NK-92 (cell line): Measurements from ENCODE around the gene KANK3.

Experiments used
- DNase-seq: peaks from one replicate; lab custom pipeline; 2025; ENCODE audit not compliant: unreplicated experiment; lab: John Stamatoyannopoulos, UW

KANK3 gene

DNA sequence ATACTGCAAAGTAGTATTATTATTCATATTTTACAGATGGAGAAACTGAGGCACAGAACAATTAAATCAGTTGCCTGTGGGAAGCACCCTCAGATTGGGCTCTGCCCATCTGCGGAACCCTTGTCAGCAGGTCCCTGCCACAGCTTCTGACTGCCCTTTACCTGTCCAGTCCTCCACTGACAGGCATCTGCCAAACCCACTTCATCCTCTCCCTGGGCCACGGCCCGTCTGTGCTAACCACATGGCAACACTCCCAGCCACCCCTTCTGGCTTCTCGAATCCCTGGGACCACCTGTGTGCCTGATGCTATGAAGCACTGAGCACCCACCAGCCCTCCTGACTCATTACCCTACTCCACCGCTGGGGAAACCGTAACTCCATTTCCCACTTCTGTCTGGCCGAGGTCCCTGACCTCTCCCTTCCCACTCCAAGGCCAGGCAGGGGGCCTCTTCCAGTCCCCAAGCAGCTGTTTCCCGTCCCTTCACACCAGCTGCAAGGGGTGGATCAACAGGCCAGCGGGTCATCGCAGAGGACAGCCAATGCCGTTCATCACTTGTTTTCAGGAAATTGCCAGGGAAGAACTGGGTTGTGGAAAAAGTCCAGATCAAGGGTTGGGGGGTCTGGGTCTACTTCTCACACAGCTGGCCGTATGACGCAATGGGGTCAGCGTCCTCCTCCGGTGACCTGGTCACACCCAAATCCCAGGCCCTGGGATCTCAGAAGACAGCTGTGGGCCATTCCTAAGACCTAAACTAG, 2.5 kb downstream of the KANK3 start:
- no peak for DNase-seq

DNA sequence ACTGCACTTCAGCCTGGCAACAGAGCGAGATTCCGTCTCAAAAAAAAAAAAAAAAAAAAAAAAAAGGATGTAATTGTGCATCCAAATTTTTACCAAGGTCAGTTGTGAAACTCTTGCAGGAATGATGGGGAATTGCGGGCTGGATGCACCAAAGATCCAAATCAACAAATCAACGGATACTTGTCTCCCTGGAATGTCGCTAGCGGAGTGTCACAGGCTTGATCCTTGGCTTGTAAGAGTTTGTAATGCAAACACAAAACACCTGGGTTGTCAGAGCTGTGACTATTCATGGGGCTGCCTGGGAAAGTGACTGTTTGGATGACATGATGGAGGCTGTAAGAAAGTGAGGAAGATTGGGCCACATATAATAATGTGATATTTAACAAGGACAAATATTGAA, 4.2 kb downstream of the KANK3 start:
- DNase-seq: no peak

DNA sequence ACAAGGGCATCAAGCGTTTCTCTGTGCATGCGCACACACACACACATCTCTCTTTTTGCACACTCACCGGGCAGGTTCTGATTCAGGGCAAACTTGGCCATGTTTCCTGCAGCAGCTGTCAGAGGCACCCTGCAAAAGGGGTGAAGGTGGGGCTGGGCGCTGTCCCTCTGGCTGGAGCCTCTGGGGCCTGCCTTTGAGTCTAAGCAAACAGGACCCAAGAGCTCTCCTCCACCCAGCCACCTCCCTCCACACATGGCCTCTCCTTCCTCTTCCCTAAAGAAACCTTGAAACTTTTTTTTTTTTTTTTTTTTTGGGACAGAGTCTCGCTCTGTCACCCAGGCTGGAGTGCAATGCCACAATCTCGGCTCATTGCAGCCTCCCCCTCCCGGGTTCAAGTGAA, 5.3 kb downstream of the KANK3 start:
- DNase-seq: no peak

DNA sequence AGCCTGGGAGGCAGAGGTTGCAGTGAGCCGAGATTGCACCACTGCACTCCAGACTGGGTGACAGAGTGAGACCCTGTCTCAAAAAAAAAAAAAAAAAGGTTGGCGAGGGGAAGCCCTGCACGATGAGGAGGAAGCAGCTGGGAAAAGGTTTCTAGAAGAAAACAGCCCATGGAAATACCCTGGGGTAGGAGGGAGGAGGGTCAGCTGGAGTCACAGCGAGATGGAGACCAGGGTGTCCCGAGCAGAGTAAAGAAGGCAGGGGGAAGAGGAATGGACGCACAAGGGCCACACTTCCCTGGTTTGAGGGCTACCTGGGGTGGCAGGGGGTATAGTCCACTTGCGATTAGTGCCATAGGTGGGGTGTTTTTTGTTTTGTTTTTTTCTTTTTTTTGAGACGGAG, 6.4 kb downstream of the KANK3 start:
- DNase-seq: no peak

DNA sequence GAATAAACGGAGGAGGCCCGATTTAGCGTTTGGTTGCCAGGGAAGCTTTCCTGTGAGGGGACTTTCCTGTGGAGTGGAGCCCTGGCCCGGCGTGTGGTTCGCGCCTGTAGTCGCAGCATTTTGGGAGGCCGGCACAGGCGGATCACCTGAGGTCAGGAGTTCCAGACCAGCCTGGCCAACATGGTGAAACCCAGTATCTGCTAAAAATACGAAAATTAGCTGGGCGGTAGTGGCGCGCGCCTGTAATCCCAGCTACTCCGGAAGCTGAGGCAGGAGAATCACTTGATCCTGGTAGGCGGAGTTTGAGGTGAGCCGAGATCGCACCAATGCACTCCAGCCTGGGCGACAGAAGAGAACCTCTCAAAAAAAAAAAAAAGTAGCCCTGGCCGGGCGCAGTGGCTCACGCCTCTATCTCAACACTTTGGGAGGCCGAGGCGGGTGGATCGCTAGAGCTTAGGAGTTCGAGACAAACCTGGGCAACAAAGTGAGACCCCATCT, 6.9 kb downstream of the KANK3 start:
- no peak for DNase-seq

DNA sequence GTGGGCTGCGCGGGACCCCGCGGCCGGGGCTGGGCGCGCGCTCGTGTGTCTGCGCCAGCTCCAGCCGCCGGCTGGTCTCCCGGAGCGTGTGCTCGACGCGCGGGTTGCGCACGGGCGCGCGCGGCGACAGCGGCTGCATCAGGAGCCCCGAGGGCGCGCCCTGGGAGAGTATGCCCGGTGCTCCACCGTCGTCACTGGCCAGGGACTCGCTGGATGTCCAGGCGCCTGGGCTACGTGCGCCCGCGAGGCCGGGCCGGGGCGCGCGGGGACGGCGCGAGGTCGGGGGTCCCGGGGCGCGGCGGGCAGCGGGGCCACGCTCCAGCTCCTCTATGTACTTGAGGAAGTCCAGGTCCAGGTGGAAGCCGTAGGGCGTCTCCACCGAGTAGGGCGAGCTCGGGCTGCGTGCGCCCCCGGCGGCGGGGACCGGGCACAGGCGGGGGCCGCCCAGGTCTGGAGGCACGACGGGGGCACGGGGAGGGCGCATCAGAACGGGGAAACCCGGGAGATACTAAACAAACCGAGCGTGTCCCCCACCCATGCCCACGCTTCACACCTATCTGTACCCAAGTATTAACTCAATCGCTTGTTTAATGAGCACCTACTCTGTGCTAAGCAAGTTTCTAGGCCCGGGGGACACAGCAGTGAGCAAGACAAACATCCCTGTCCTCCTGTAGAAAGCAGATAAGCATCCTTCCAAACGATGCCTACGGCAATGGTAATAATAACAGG, 7.6 kb downstream of the KANK3 start:
- no peak for DNase-seq

DNA sequence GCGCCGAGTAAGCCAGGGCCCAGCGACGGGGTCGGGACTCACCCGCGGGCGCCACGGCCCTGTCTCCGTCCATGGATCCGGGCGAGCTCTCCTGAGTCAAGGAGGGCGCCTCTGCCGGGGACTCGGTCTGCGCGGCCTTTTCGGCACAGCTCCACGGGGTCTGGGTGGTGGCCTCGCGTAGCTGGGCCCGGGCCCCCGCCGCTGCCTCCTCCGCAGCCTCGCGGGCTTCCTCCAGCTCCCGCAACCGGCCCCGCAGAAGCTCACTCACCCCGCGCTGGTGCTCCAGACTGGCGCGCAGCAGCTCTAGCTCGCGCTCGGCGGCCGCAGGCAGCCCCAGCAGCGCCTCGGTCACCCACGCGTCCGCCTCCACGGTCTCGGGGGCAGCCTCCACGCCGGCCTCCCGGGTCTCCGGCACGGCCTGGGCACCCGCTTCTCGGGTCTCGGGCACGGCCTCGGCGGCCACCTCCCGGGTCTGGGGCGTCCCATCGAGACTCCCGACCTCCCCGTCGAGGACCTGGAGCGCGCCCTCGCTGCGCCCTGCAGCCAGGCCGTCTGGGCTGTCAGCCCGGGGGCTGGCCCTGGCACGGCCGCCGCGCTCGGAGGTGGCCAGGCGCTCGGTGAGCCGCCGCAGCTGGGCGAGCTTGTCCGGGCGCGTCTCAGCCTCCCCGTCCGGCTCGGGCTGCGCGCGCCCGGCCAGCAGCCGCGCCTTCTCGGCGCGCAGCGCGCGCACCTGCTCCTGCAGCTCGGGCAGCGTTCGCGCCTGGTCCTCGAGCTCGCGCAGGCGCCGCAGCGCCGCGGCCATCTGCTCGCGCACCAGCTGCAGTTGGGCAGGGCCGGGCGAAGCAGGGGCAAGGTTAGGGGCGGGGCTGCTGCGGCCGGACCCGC, 8.4 kb downstream of the KANK3 start:
- no peak for DNase-seq

DNA sequence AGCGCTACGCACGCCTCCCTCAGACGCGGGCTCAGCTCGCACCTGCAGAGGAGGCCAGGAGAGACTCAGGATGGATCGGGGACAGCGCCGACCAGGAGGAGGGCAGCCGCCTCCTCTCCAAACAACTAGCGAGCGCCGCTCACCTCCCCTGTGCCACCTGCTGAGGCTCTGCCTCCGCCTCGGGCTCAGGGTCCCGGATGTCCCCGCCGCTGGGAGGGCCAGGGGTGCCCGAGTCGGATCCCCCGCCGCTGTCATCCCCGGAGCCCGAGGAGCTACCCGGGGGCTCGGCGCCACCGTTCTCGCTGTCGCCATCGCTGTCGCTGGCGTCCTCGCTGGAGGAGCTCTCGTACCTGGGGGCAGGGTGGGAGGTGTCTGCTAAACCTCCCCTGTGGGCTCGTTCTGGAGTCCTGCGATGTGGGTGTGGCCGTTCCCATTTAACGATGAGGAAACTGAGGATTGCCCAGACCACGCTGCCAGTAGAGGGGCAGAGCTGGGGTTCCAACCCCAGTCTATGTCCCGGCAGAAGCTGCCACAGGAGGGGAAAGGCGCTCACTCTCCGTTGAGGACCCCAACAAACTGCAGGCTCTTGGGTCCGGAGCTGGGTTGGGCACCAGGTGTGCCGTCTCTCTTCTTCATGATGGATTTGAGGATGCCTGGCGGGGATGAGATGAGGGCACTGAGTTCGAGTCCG, 9.2 kb downstream of the KANK3 start:
- no peak for DNase-seq

DNA sequence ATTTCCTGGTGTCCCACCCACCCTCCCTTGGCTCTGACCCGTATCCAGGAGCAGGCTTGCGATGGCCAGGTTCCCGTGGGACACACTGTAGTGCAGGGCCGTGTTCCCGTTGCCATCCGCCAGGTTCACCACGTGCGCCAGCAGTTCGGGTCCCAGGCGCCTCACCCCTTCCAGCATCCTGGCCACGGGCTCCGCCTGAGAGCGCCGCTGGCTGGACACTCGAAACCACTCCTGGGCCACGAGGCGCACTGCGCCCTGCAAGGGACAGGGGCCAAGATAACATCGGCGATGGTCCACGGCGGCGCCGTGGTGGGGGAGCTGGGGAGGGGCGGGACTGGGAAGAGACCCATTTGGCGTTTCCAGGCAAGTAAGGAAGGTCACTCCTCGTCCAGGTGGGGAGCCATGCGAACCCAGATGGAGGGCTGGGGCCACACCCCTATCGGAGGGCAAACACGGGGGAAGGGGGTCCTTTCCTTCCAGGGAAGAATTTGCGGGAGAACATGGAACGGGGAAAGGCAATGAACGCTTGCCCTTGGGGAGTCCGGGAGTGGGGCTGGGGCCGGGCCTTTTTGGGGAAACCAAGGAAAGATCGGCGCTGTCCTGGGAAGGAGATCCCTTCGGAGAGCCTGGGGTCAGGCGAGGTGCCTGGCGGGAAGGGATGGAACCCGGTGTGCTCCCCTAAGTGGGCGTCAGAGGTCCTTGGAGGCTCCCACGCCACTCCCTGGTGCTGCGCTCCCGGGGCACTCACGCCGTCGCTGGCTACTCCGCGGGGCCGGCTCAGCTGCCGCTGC, 9.9 kb downstream of the KANK3 start:
- DNase-seq: no peak

DNA sequence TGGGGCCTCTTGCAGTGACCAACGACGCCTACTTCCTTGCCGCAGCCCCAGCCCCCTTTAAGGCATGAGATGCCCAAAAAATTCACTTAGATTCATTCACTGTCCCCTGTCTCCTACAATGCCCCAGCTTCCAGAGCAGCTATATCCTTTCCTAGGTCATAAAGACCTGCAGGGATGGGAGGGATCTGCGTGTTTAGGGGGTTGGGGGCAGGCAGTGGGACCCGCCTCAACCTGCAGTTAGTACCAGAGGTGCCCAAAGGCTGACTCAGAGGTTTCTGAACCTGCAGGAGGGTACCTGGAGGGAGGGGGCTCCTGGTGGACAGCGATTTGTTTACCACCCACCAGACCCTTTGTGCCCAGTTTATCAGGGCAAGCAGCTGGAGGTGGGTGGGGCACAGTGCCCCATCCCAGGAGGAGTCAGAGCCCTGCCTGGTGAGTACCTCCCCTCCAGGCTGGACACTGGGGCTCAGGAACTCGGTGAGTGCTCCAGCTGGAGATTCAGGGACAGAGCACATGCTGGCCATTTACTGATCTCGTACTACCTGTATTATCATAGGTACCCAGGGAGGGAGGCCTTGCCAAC, 11.7 kb downstream of the KANK3 start:
- no peak for DNase-seq

DNA sequence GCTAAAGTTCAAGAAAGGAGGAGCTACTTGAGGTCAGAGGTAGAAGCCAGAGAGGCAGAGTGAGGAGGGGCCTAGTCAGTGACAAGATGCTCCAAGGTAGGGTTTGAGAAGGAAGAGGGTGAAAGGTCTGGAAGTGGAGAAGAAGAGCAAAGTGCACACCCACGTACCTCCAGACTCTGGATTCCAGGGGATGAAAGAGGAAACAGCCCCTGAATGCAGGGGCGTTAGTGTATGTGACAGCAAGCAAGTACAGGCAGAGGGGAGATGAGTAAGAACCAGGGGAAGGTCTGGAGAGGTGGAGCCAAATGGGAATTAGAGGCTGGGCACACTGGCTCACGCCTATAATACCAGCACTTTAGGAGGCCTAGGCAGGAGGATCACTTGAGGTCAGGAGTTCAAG, 13.1 kb downstream of the KANK3 start:
- no peak for DNase-seq

DNA sequence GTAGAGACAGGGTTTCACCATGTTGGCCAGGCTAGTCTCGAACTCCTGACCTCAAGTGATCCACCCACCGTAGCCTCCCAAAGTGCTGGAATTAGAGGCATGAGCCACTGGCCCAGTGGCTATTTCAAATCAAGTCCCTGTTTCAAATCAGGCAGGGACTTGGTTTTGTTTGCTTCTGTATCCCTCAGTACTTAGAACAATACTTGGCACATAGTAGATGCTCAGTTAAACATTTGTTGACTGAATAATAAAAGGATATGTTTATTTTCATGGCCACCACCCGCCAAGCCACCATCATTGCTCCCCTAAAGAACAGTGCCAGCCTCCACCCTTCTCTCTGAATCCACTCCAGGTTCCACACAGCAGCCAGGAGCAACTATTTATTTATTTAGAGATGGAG, 17.6 kb downstream of the KANK3 start:
- DNase-seq: no peak

DNA sequence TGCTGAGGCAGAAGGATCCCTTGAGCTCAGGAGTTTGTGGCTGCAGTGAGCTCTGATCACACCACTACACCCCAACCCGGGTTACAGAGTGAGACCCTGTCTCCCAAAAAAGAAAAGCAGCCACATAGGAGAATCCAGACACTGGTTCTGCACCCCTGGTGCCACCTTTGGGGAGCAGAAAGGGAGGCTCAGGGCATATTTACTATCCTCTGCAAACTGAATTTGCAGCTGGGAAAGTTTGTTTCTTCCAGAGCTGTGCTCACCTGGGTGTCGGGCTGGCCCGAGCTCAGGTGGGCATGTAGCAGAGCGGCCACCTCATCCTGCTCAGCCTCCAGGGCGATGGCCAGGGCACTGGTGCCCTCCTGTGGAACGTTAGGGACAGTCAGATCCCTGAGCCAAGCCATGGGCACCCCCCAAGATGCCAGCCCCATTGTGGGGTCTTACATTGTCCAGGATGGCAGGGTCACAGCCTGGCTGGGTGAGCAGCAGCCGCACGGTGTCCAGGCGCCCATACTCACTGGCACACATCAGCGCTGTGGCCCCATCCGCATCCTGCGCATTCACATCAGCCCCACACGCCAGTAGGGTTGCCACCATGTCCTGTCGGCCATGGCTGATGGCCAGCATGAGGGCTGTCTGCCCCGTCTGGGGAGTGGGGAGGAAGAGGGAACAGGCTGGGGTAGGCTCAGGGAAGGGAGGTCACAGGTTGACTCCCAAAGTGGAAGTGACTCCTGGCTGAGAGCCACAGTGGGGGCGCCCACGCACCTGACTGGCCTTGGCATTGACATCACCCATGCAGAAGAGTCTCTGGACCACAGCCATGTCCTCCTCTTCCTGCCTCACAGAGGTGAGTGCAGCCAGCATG, 18.6 kb downstream of the KANK3 start:
- DNase-seq: no peak

DNA sequence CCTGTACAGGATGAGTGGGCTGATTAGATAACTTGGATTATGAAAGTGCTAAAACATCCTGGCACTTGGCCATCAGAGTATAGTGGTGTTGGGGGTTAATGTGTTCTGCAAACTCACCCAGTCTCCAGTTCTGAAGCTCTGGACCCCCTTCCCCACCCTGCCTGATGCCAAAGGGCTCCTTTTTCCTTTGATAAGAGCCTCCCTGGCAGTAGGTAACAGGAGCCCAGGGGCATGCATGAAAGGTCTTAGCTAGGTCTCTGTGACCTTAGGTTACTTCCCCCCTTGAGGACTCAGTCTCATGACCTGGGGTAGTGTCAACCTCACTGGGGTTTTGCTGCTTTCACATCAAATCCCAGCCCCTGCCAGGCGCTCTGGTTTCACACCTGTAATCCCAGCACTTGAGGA, 19.3 kb downstream of the KANK3 start:
- DNase-seq: no peak

DNA sequence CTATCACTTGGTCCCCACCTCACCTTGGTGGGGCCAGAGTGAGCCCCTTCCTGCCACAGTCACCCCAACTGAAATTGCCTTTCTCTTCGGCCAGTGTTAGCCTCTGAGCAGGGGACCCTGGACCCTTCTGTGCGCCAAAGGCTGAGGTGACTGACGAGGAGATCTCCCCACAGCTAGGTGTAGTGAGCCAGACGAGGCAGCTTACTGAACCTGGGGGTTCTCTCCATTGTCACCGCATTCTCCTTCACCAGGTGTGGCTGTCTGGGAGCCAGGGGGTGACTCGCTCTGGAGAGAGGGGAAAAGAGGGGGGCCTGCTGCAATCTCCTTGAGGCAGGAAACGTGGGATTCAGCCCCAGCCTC, 20.4 kb downstream of the KANK3 start:
- DNase-seq: no peak

DNA sequence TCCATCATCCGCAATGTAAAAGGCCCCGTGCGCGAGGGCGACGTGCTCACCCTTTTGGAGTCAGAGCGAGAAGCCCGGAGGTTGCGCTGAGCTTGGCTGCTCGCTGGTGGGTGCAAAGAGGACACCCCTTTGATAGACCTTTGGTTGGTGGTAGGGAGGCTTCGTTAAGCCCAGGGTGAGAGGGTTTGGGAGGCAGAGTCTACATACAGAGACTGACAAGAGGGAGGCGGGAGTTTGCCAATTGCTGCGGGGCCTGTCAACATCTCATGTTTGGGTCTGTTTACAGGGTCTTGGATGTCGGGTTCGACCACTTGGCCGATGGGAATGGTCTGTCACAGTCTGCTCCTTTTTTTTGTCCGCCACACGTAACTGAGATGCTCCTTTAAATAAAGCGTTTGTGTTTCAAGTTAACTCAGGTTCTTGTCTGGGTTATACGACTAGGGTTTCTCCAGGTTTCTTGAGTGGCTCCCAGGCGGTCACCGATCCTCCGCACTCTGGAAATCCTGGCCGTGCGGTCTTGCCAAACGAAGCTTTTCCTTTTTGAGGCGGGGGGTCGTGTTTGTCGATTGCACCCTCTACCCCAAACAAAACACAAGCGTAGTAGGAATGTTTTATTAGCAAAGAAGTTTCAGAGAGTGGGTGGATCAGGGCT, 20.9 kb downstream of the KANK3 start:
- DNase-seq: no peak

DNA sequence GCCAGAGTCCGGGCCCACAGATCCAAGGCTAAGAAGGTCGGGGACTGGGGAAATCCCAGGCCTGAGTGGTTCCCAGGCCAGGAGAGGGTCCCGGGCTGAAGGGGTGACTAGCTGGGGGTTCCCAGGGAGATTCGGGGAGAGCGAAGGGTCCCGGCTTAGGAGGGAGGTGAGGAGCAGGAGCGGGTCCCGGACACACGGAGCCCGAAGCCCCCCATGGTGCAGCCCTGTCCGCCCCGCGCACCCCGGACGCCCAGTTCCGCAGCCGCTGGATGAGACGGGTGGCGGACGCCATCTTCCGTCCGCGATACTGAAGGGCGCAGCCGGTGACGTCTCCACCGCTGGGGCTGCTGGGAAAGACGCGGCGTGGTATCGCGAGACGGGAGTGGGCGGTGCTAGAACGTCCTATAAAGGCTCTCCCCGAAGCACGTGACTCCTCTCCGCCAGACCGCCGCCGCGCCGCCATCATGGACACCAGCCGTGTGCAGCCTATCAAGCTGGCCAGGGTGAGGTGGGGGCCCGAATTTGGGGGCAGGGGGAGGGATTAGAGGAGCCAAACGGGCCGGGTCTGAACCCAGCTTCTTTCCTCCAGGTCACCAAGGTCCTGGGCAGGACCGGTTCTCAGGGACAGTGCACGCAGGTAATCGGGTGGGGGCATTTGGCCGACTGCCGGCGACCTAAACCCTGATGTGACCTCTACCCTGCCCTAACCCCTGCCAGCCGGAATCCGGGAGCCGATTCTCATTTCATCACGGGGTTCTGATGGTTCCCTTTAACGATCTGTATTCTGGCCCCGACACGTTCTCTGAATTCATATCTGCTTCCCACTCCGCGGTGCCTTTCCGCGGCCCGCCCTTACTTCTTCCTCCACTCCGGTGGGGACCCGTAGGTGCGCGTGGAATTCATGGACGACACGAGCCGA, 21.7 kb downstream of the KANK3 start, which contains the start of the genes NDUFA7 and RPS28:
TSS of gene NDUFA7 (minus strand) at position 309 of the 919 bp plus-strand sequence. CDS start at position 292, 17 bp downstream.
TSS of gene RPS28 (plus strand) at position 430 of the 919 bp plus-strand sequence. CDS start at position 465, 35 bp downstream.
- peak; percentile 83 for DNase-seq
